Fibroblast of skin of left quadriceps (primary cell): Measurements from ENCODE around the gene ABCA7.

ENCODE experiments used
- DNase-seq, 2 experiments: peaks; one replicate each; pipeline ENCODE4 v3.0.0-alpha.2; 2013; ENCODE audit warnings: low read depth in 2 of 2

The ABCA7 gene

GRCh38 chr19:1004204-1004802, 35.6 kb upstream of the ABCA7 start:
- no peak for DNase-seq

DNA sequence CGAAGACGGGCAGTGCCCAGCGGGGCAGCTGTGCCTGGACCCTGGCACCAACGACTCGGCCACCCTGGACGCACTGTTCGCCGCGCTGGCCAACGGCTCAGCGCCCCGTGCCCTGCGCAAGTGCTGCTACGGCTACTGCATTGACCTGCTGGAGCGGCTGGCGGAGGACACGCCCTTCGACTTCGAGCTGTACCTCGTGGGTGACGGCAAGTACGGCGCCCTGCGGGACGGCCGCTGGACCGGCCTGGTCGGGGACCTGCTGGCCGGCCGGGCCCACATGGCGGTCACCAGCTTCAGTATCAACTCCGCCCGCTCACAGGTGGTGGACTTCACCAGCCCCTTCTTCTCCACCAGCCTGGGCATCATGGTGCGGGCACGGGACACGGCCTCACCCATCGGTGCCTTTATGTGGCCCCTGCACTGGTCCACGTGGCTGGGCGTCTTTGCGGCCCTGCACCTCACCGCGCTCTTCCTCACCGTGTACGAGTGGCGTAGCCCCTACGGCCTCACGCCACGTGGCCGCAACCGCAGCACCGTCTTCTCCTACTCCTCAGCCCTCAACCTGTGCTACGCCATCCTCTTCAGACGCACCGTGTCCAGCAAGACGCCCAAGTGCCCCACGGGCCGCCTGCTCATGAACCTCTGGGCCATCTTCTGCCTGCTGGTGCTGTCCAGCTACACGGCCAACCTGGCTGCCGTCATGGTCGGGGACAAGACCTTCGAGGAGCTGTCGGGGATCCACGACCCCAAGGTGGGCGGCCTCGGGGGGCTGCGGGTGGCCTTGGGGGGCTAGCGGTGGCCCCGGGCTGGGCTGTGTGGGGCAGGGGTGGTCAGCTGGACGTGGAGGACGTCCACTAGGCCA, 34.9 kb upstream of the ABCA7 start:
- no peak for DNase-seq

GRCh38 chr19:1006711-1007398, 33.1 kb upstream of the ABCA7 start:
- no peak for DNase-seq

DNA sequence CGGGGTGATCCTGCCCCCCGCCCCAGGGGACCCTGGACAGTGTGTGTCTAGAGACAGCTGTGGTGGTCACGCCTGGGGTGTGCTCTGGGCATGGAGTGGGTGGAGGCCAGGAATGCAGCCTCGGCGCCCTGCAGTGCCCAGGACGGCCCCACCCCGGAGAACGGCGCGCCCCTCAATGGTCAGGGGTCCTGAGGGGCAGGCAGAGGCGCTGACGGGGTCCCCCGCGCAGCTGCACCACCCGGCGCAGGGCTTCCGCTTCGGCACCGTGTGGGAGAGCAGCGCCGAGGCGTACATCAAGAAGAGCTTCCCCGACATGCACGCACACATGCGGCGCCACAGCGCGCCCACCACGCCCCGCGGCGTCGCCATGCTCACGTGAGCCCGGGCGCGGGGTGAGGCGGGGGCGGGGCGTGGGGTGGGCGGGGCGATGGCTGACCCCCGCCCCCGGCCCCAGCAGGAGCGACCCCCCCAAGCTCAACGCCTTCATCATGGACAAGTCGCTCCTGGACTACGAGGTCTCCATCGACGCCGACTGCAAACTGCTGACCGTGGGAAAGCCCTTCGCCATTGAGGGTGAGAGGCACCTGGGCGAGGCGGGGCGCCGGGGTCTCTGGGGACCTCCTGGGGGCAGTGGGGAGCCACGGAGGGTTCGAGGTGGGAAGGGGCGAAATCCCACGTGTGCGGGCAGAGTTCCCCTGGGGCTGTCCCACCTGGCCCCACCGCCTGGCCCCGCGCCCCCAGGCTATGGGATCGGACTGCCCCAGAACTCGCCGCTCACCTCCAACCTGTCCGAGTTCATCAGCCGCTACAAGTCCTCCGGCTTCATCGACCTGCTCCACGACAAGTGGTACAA, 32.3 kb upstream of the ABCA7 start:
- DNase-seq: no peak

DNA sequence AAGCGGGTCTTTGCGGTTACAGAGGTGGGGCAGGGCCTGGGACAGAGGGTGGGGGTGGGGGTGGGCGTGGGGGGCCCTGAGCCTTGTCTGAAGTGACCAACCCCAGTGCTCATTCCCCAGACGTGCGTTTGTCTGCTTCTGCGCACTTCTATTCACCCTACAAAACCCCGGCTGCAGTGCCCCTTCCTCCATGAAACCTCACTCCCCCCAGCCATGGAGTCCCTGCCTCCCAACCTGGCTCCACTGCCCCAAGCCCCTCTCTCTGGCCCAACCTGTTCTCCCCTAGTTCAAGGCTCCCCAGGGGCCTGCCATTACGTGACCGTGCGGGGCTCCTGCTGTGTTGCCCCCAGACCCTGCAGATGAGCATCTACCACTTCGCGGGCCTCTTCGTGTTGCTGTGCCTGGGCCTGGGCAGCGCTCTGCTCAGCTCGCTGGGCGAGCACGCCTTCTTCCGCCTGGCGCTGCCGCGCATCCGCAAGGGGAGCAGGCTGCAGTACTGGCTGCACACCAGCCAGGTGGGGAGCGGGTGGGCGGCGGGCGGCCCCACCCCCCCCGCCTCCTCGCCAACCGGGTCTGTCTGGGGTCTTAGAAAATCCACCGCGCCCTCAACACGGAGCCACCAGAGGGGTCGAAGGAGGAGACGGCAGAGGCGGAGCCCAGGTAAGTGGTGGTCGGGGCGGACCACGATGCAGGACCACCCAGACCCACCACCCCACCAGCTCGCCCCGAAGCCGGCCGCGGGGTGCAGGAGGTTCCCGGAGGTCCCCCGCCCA, 31.5 kb upstream of the ABCA7 start:
- no peak for DNase-seq

DNA sequence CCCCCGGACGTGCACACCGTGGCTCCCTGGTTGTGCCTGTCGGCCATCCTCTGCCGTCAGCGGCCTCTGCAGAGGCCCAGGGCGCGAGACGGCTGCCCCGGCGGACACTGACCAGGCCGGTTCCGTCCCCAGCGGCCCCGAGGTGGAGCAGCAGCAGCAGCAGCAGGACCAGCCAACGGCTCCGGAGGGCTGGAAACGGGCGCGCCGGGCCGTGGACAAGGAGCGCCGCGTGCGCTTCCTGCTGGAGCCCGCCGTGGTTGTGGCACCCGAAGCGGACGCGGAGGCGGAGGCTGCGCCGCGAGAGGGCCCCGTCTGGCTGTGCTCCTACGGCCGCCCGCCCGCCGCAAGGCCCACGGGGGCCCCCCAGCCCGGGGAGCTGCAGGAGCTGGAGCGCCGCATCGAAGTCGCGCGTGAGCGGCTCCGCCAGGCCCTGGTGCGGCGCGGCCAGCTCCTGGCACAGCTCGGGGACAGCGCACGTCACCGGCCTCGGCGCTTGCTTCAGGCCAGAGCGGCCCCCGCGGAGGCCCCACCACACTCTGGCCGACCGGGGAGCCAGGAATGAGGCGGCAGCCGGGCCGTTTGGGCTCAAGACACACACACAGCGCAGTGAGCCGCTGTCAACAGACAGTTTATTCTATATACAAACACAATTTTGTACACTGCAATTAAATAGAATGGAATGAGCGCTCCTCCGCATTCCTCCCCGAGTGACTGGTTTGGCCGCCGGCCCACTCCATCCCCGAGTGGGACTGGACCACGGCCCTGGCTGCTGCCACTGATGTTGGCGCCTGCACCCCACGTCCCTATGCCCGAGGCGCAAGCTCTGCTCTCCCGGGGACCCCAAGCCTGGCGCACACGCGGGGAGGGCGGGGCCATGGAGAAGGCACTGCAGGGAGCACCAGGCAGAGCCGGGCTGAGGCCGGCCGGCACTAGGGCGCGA, 30.6 kb upstream of the ABCA7 start:
- no peak for DNase-seq

DNA sequence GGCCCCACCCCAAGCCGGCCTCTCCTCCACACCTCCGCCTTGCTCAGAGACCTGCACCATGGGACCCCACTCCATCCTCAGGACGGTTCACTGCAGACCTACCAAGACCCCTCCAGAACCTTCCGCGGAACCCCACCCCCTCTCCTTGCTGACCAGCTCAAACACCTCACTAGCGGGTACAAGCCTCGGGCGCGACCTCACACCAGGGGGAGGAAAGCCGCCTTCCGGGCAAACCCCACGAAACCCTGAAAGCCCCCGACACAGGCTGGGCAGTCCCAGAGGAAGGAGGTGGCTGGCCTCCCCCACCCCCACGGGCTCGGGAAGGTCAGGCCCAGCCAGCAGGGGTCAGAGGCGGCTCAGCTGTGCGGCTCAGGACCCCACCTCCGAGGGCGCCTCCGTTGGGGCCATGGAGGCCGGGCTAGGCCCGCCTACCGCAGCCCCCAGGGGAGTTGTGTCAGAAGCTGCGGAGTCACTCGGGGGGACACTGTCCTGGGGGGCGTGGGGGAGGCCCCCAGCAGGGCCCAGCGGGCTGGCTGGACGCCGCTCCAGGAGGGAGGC, 29.8 kb upstream of the ABCA7 start:
- DNase-seq: no peak

DNA sequence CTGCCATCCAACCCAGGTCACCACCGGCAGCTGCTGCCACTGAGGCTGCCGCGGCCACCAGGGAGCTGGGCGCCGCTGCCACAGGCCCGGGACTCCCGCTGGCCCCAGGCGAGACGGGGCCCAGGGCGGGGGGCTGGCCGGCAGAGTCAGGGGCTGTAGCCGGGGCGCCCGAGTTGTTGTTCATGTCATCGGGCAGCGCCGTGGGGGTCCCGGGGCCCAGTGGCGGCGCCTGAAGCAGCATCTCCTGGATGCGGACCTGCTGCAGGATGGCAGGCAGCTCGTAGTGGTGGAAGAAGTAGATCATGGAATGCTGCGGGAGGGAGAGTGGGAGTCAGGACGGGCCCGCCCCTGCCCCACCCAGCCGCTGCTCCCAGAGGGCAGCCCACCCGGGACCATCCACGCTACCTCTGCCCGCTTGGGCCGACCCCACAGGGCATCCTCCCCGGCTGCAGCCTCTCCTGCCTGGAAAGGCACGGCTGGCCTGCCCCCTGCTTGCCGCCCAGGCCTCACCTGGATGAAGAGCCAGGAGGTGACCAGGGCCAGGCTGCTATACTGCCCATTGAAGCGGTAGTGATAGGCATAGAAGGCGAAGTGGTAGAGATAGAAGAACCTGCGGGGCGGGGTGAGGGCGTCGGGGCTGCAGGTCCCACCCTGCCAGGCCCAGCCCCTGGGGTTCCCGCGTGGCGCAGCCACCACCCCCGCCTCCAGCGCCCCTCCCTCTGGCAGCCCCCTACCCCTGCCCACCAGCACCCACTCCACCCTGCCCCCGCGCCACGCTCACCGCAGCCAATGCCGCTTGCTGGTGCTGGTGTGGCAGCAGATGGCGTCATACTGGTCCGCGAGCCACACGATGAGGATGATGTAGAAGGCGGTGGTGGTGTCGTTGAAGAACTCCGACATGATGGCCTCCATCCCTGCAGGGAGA, 29.1 kb upstream of the ABCA7 start:
- no peak for DNase-seq

DNA sequence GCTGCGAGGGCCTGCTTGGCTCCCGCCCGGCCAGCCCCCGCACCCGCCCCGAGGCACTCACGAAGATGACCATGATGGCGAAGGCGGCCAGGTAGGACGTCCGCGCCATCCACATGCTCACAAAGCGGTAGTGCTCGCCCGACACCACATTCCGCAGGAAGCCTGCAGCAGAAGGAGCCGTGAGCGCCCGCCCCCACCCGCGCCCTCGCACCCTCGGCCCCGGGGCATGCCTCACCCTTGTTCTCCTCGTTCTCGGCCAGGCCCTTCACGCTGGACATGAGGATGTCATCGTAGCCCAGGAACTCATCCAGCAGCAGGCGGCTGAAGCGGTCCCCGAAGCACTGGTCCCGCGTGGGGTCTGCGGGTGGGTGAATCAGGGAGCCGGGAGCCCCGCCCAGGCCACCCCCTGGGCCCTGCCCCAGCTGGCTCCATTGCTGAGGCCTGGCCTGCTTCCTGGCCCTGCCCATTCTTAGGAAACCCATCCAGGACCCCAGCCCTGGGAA, 28.0 kb upstream of the ABCA7 start:
- DNase-seq: no peak

DNA sequence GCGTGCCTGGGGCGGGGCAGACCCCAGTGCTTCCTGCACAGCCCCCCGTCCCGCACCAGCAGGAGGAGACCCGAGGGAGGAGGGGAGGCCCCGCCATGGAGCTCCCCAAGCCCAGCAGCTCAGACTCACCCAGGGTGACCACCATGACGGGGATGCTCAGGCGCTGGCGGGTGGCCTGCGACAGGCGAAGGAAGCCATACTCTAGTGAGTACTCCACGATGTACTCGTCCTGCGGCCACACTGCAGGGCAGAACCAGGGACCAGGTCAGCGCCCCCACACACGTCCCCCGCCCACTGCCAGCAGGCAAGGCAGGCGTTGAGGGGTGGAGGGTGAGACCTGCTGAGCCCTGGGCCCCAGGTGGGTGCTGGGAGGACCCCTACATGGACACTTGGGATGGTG, 27.6 kb upstream of the ABCA7 start:
- no peak for DNase-seq

DNA sequence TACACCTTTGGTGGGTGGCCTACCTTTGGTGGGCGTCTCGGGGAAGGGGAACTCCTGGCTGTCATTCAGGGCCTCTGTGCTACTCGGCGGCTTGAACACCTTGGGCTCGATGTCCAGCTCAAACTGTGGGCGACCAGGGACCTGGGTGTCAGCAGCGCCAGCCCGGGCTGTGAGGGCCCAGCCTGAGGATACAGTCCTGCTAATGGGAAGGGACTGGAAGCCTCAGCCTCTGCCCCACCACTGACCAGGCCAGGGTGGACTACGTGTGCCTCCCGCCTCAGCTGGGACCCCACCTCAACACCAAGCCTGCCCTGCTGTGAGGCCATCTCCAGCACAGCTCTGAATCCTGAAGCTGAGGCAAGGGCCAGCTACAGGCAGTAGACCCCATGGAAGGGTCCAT, 26.7 kb upstream of the ABCA7 start:
- no peak for DNase-seq

GRCh38 chr19:1014161-1015060, 25.5 kb upstream of the ABCA7 start:
- no peak for DNase-seq

DNA sequence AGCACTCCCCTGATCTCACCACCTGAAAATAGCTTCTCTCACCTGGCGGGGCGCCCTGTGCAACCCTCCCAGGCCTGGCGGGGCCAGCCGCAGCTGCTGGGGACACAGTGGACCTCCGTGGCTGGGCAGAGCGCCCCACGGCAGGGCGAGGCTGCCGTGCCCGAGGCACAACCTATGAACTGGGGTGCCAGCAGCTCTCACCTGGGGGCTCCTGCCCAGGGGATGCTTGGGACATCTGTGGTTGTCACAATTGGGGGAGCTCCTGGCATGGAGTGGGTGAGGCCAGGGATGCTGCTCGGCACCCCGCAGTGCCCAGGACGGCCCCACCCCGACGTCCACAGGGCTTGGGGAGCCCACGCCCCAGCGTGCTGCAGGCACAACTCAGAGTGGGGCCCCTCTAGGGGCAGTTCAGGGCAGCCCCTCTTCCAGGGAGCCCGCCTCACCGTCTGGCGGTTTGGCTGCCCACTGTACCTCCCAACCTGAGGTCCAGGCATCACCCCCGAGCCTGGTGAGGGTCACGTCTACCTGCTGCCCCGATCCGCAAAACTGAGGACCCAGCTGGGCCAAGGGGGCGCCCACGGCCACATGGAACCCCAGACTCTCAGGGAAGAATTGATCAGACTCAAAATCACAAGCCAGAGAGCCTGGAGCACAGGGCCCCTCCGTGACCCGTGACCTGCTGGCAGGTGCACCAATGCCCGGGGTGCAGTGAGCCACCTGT, 24.7 kb upstream of the ABCA7 start:
- DNase-seq: no peak

GRCh38 chr19:1015782-1016646, 23.9 kb upstream of the ABCA7 start:
- DNase-seq: no peak

GRCh38 chr19:1016647-1017114, 23.2 kb upstream of the ABCA7 start:
- no peak for DNase-seq
